ENCODE data around the gene TMEM37. TPM values are rescaled to one million over a fixed set of nuclear protein-coding genes. Genes with fewer than 3 reads are reported as not detected.
A peak's percentile ranks its signal among the peaks of the same experiment; 100 is the strongest.

The TMEM37 gene
- polyA plus RNA-seq, 1 donor from 2014 or later = not detected

- H3K79me2 ChIP-seq (replicated peaks; ENCODE audit: insufficient read depth, low read length) = no peaks in the 10 kb centered on the region
- no peaks in the 10 kb centered on the region for H3K9me2 ChIP-seq (ENCODE audit: insufficient read depth, low read length)
- no peaks in the 10 kb centered on the region for H4K20me1 ChIP-seq (ENCODE audit: insufficient read depth)
- no peak overlapping the region for H3K9ac ChIP-seq (ENCODE audit: low read length)
- no peak overlapping the region for H2AFZ ChIP-seq (ENCODE audit: low read depth, low read length)
- no peaks in the 10 kb centered on the region for H3K9me3 ChIP-seq (ENCODE audit: low read length)
- H3K36me3 ChIP-seq (ENCODE audit: insufficient read depth, low read length) = no peaks in the 10 kb centered on the region
- no peak overlapping the region for H3K27ac ChIP-seq (ENCODE audit: low read length)
- no peak for TF ChIP-seq TAF1 (IDR thresholded peaks at IDR 0.05; ENCODE audit: low read depth)
- TF ChIP-seq CTCF (IDR thresholded peaks at IDR 0.05; ENCODE audit: poor library complexity, severe bottlenecking) = no peak
- no peak overlapping the region for H3K4me3 ChIP-seq (ENCODE audit: low read length)
- no peaks in the 10 kb centered on the region for H3F3A ChIP-seq (ENCODE audit: insufficient read depth, low read length, poor library complexity, severe bottlenecking)
- H3K4me2 ChIP-seq (ENCODE audit: low read length) = no peak overlapping the region
- H3K27me3 ChIP-seq (ENCODE audit: insufficient read depth, low read depth, low read length) = no peaks in the 10 kb centered on the region
These were observed 43.7 kb downstream of the TMEM37 start for GRCh38 chr2:119475225-119475856.

GRCh38 chr2:119475857-119476244 lies 44.2 kb downstream of the TMEM37 start:
- no peak overlapping the region for H3K4me2 ChIP-seq (ENCODE audit: low read length)
- H4K20me1 ChIP-seq (ENCODE audit: insufficient read depth) = no peaks in the 10 kb centered on the region
- no peak overlapping the region for H3K27ac ChIP-seq (ENCODE audit: low read length)
- no peaks in the 10 kb centered on the region for H3F3A ChIP-seq (ENCODE audit: insufficient read depth, low read length, poor library complexity, severe bottlenecking)
- H3K9me3 ChIP-seq (ENCODE audit: low read length) = no peaks in the 10 kb centered on the region
- H3K4me3 ChIP-seq (ENCODE audit: low read length) = no peak overlapping the region
- no peak overlapping the region for H2AFZ ChIP-seq (ENCODE audit: low read depth, low read length)
- H3K9ac ChIP-seq (ENCODE audit: low read length) = no peak overlapping the region
- no peaks in the 10 kb centered on the region for H3K9me2 ChIP-seq (ENCODE audit: insufficient read depth, low read length)
- no peaks in the 10 kb centered on the region for H3K79me2 ChIP-seq (replicated peaks; ENCODE audit: insufficient read depth, low read length)
- no peaks in the 10 kb centered on the region for H3K27me3 ChIP-seq (ENCODE audit: insufficient read depth, low read depth, low read length)
- no peaks in the 10 kb centered on the region for H3K36me3 ChIP-seq (ENCODE audit: insufficient read depth, low read length)
- TF ChIP-seq CTCF (IDR thresholded peaks at IDR 0.05; ENCODE audit: poor library complexity, severe bottlenecking) = no peak
- TF ChIP-seq SMC3 (conservative IDR thresholded peaks at IDR 0.05; ENCODE audit: poor library complexity) = no peak
- no peak for TF ChIP-seq TAF1 (IDR thresholded peaks at IDR 0.05; ENCODE audit: low read depth)
- no peak for TF ChIP-seq RAD21 (conservative IDR thresholded peaks at IDR 0.05)

- Histone ChIP-seq H3F3A (ENCODE audit: insufficient read depth, low read length, poor library complexity, severe bottlenecking) (no peaks in the 10 kb centered on the region), H3K9me2 (ENCODE audit: insufficient read depth, low read length) (no peaks in the 10 kb centered on the region), H4K20me1 (ENCODE audit: insufficient read depth) (no peaks in the 10 kb centered on the region), H3K27me3 (ENCODE audit: insufficient read depth, low read depth, low read length) (no peaks in the 10 kb centered on the region), H2AFZ (ENCODE audit: low read depth, low read length) (no peak overlapping the region), H3K4me3 (ENCODE audit: low read length) (no peak overlapping the region), H3K9me3 (ENCODE audit: low read length) (no peaks in the 10 kb centered on the region), H3K36me3 (ENCODE audit: insufficient read depth, low read length) (no peaks in the 10 kb centered on the region), H3K27ac (ENCODE audit: low read length) (no peak overlapping the region), H3K4me2 (ENCODE audit: low read length) (no peak overlapping the region), H3K9ac (ENCODE audit: low read length) (no peak overlapping the region), H3K79me2 (replicated peaks; ENCODE audit: insufficient read depth, low read length) (no peaks in the 10 kb centered on the region)
- peak; percentile 33 for TF ChIP-seq CTCF (IDR thresholded peaks at IDR 0.05; ENCODE audit: poor library complexity, severe bottlenecking)
- no peak for TF ChIP-seq REST (IDR thresholded peaks at IDR 0.05; ENCODE audit: borderline replicate concordance)
These were observed 44.9 kb downstream of the TMEM37 start for GRCh38 chr2:119476301-119477112.

All from neural cell (in vitro differentiated cells).